Mononuclear cell (primary cell): Measurements from ENCODE around the gene MARK4. TPM values are rescaled to one million over a fixed set of nuclear protein-coding genes. Genes with fewer than 3 reads are reported as not detected.

ENCODE experiments used
- H3K27me3 ChIP-seq: 2 replicates; pipeline ENCODE4 v1.6.0; 2011; ENCODE audit warnings: low read length, control low read depth; ENCODE audit not compliant: insufficient read depth
- H3K4me1 ChIP-seq: 2 replicates; pipeline ENCODE4 v1.5.1; 2011; ENCODE audit warnings: mild to moderate bottlenecking, low read length, control low read depth; ENCODE audit not compliant: insufficient read depth
- H3K4me3 ChIP-seq: 2 replicates; pipeline ENCODE4 v1.5.1; 2011; ENCODE audit warnings: mild to moderate bottlenecking, low read length, moderate library complexity
- H3K9me3 ChIP-seq: 2 replicates; pipeline ENCODE4 v1.5.1; 2011; ENCODE audit warnings: low read depth, mild to moderate bottlenecking, control low read depth, low read length
- total RNA-seq: library from RNA; depleted of rRNA; stranded (reverse); fragments of >200 nt; gene quantifications from one replicate; pipeline ENCODE4 v1.2.3, GENCODE V29; 2012

MARK4 gene
- total RNA-seq, 1 donor: 12.9 TPM

DNA sequence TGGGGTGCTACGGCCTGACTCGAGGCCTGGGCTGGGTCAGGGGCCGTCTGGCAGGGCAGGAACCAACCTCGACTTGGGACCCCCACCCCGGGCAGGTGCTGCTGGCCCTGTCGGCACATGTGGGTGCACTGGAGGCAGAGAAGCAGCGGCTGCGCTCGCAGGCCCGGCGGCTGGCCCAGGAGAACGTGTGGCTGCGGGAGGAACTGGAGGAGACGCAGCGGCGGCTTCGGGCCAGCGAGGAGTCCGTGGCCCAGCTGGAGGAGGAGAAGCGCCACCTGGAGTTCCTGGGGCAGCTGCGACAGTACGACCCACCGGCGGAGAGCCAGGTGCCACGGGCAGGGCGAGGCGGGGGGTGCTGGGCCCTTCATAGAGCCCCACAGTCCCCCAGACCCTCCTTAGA is 95.4 kb downstream of the MARK4 start:
- peaks cover 5% of the 10 kb centered on the region for H3K27me3 ChIP-seq
- H3K4me3 ChIP-seq: no peak overlapping the region
- H3K4me1 ChIP-seq: no peaks in the 10 kb centered on the region
- H3K9me3 ChIP-seq: no peaks in the 10 kb centered on the region

DNA sequence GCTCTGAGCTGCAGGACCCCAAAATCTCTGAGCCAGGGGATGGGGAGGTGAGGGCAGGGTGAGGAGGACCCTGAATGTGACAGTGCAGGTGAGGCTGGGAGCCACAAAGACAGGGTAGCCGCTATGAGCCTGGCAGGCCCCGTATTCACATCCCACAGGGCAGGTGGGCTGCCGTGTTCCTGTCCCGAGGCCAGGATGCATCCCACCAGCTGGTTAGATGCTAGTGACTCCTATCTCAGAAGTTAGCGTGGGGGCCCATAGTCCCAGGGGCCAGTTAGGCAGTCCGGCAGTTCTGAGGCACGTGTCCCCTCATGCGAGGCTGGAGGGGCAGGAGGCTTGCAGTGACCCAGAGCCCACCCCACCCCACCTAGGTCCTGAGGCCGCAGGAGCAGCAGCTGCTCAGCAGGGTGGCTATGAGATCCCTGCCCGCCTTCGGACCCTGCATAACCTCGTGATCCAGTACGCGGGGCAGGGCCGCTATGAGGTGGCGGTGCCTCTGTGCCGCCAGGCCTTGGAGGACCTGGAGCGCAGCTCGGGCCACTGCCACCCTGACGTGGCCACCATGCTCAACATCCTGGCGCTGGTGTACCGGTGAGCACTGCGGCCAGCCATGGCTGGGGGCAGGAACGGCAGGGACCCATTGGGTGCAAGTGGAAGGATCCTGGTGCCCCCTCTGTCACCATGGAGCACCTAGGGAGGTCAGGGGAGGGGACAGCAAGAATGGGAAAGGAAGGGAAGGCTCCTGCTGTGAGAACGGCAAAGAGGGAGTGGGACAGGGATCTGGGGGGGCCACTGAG is 96.7 kb downstream of the MARK4 start:
- Histone ChIP-seq H3K27me3 (no peaks in the 10 kb centered on the region), H3K9me3 (no peaks in the 10 kb centered on the region), H3K4me1 (no peaks in the 10 kb centered on the region), H3K4me3 (no peak overlapping the region)

DNA sequence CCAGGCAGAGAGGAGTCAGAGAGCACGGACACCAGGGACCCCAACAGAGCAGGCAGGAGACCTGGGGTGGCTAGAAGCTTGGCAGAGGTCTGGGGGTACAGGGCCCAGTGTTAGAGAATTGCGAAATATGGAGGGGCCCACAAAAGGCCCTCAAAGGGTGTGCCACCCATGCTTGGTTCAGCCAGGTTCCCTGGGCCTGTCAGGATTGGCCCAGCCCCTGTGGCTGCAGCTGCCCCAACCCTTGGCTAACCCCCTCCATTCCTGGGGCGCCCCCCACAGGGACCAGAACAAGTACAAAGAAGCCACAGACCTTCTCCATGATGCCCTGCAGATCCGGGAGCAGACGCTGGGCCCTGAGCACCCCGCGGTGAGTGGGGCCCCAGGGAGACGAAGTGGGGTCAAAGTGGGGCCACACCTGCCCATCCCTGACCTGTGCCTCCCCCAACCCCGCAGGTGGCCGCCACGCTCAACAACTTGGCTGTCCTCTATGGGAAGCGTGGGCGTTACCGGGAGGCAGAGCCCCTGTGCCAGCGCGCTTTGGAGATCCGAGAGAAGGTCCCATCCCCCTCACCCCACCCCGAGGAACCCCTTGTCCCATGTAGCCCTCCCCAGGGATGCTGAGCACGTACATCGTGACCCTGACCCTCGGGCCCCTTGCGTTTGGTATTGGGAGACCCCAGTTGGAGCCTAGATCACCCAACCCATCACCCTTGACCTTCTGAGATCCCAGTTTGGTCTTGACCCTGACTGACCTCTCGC is 97.5 kb downstream of the MARK4 start:
- Histone ChIP-seq H3K27me3 (no peaks in the 10 kb centered on the region), H3K4me1 (no peaks in the 10 kb centered on the region)

DNA sequence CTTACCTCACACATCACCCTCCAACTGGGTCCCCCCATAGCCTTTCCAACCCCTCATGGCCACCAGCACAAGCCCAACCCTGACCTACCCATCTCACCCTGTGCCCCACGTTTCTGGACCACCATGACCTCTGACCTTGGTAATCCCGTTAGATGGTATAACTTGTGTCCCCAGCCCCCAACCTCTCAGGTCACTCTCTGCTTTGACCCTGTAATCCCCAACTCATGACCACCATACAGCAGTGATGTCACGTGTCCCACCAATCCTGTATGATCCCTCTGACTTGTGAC is 98.0 kb downstream of the MARK4 start:
- no peaks in the 10 kb centered on the region for H3K4me1 ChIP-seq
- H3K27me3 ChIP-seq: no peaks in the 10 kb centered on the region
- no peak overlapping the region for H3K4me3 ChIP-seq
- no peaks in the 10 kb centered on the region for H3K9me3 ChIP-seq

More for the DNA sequence above, 97.5 kb downstream of the MARK4 start:
- Histone ChIP-seq H3K9me3 (no peaks in the 10 kb centered on the region), H3K4me3 (no peak overlapping the region)

DNA sequence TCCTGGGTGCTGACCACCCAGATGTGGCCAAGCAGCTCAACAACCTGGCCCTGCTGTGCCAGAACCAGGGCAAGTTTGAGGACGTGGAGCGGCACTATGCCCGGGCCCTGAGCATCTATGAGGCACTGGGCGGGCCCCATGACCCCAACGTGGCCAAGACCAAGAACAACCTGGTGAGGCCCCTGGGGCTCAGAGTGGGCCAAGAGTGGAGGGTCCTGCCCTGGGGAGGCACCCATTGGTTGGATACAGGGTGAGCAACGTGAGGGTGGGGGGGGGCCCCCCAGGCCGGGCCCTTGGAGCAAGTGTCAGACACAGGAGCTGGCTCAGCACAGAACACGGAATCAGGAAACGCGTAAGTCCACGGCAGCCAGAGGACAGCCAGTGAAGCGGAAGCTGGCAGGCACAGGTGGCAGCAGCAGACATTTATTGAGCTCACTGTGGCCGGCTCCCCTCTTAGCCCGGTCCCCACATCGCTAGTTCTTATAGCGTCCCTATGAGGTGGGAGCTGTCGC is 98.4 kb downstream of the MARK4 start:
- no peaks in the 10 kb centered on the region for H3K4me1 ChIP-seq
- H3K4me3 ChIP-seq: no peak overlapping the region
- no peaks in the 10 kb centered on the region for H3K27me3 ChIP-seq

DNA sequence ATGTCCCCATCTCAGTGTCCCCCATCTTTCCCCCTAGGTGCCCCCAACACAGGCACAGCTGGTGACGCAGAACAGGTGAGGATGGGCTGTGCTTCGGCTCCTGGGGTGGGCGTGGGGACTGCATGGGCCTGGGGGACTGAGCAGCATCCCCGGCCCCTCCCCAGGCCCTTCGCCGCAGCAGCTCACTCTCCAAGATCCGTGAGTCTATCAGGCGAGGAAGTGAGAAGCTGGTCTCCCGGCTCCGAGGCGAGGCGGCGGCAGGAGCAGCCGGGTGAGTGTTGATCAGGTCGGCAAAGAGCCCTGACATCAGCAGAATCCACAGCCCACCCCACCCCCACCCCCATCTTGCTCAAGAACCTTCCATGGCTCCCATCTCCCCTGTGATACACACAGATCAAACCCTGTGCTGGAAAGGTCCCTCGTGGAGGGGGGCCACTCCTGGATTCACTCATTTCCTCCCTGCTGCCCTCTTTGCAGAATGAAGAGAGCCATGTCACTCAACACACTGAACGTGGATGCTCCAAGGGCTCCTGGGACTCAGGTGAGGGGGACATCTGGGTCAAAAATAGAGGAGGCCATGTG is 99.5 kb downstream of the MARK4 start:
- no peak overlapping the region for H3K4me3 ChIP-seq
- H3K4me1 ChIP-seq: no peaks in the 10 kb centered on the region
- no peaks in the 10 kb centered on the region for H3K27me3 ChIP-seq
- no peaks in the 10 kb centered on the region for H3K9me3 ChIP-seq

More for the DNA sequence above, 98.4 kb downstream of the MARK4 start:
- H3K9me3 ChIP-seq: no peaks in the 10 kb centered on the region

DNA sequence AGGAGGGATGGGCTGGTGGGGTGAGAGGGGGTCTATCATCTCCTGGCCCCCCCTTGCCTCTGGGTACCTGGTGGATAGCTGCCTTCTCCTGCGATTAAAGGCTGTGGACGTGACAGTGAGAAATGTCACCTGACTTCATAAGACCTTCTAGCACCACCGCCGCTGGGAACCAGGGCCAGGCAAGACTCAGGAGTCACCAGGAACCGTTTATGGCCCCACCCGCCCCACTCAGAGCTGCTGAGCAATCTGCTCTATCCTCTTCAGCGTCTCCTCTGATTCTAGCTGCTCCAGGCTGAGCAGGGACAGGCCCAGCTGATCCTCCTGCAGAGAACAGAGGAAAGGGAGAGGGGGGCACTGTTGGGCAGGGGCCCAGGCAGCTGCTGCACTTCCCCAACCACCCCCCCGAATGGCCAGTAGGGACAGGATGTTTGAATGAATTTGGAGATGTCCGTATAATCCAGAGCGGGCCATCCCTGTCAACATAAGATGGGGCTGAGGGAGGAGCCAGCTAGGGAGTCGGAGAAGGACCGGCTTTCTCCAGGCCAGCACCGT is 100.4 kb downstream of the MARK4 start:
- Histone ChIP-seq H3K4me3 (no peak overlapping the region), H3K9me3 (no peaks in the 10 kb centered on the region), H3K27me3 (no peaks in the 10 kb centered on the region), H3K4me1 (no peaks in the 10 kb centered on the region)

DNA sequence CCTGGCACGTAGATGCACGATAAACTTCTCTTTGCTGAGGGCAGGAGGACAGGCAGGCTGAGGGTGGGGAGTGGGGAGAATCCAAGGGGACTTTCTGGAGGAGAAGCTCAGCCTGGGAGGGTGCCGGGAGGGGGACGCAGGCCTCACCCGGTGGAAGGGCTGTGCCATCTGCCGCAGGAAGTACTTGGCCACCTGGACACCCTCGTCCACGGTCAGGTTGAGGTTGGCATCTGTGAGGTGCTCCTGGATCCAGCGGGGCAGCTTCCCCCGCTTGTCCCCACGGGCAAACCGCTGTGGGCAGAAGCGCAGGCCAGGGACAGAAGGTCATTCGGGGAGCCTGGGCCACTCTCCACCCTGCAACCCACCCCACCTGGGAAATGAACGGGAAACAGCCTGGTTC is 101.0 kb downstream of the MARK4 start:
- no peaks in the 10 kb centered on the region for H3K4me1 ChIP-seq
- H3K9me3 ChIP-seq: no peaks in the 10 kb centered on the region
- H3K4me3 ChIP-seq: no peak overlapping the region
- H3K27me3 ChIP-seq: no peaks in the 10 kb centered on the region

DNA sequence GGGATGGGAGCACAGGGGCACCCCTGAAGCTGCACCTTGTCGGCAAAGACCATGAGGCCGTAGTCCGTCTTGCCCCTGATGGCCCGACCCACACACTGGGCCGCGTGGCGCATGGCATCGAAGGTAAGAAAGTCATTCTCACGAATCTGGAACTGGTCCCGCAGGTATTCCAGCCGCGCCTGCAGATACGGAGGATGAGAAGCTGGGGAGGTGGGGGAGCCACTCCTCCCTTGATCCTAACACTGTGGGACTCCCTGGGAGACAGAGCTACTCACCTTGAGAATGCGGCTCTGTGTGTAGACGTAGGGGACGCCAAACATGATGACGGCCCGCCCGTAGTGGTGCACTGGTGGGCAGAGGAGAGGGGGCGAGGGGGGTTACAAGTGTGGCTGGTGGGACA is 101.4 kb downstream of the MARK4 start:
- no peaks in the 10 kb centered on the region for H3K4me1 ChIP-seq
- no peak overlapping the region for H3K4me3 ChIP-seq
- H3K27me3 ChIP-seq: no peaks in the 10 kb centered on the region
- H3K9me3 ChIP-seq: no peaks in the 10 kb centered on the region

DNA sequence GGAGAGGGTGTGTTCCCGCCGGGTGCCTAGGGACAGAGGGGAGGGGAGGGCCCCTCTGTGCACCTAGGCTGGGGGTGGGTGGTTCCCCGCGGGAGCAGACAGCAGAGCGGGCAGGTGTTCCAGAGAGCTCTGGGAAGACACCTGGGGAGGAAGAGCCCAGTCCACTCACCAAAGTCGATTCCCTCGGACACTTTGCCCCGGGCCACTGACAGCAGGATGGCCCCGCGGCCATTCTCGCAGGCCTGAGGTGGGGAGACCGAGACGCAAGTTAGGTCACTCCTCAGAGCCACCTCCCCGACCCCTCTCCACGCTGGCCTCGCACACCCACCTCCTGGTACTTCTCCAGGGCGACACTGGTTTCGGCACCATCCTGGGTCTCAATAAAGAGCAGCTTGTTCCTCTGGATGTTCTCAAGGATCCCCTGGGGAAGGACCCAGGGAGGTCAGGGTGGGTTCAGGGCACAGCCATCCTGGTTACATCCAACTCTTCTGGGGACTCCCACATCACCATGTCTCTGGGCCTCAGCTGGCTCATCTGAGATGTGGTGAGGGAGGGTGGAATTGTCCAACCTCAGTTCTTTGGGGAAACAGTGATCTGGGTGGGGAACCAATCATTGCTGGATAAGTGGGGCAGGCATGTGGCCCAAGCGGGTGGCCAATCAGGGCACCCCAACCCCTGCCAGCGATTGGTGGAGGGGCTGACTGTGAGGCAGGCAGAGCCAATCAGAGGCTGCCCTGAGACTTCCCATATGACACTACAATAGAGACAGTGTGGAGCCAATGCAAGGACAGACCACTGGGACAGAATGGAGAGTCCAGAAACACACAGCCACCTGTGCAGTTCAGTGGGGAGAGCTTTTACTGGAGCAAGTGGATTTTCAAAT is 102.1 kb downstream of the MARK4 start:
- Histone ChIP-seq H3K4me3 (no peak overlapping the region), H3K27me3 (no peaks in the 10 kb centered on the region), H3K4me1 (no peaks in the 10 kb centered on the region), H3K9me3 (no peaks in the 10 kb centered on the region)

DNA sequence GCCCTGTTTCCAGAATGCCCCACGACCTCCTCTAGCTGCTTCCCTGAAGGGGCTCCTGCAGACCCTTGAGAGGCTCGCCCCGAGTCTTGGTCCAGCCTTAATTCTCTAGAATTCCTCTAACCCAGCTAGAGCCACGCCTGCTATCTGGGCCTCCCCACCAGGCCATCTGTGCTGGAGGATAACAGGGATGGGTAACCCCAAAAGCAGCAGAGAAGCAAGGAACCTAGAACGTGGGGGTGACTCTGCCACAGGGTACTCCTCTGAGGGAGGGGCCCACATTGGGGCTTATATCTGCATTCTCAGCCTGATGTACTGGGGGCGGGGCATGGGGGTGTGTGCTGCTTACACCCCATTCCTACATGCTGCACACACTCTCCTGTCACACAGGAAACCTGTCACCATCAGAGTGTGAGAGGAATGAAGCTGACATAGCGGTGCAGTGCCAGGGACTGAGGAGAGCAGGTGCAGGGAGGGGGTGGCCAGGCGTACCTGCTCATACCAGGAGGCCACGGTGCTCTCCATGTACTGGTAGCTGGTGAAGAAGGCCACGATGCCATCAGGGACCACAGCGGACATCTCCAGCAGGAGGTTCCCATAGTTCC is 103.3 kb downstream of the MARK4 start:
- no peak overlapping the region for H3K4me3 ChIP-seq
- H3K4me1 ChIP-seq: no peaks in the 10 kb centered on the region
- H3K27me3 ChIP-seq: no peaks in the 10 kb centered on the region
- no peaks in the 10 kb centered on the region for H3K9me3 ChIP-seq
